CD1c-positive myeloid dendritic cell (primary cell): ENCODE results near the gene MYRIP.
A peak's percentile ranks its signal among the peaks of the same experiment; 100 is the strongest.

Experiments used
- DNase-seq: peaks from one replicate; pipeline ENCODE4 v3.0.0-alpha.2; 2016; ENCODE audit errors: extremely low spot score

MYRIP gene

GRCh38 chr3:40189118-40189517 is 379.7 kb downstream of the MYRIP start:
- no peak for DNase-seq

- no peak for DNase-seq
Measured at GRCh38 chr3:40190056-40190455, 380.6 kb downstream of the MYRIP start.

GRCh38 chr3:40191251-40191650 is 381.8 kb downstream of the MYRIP start:
- no peak for DNase-seq

- peak; percentile 76 for DNase-seq
Measured at GRCh38 chr3:40191850-40192448, 382.5 kb downstream of the MYRIP start.

GRCh38 chr3:40192628-40193027 is 383.2 kb downstream of the MYRIP start:
- no peak for DNase-seq

- DNase-seq, result no peak
Measured at GRCh38 chr3:40196966-40197365, 387.6 kb downstream of the MYRIP start.

GRCh38 chr3:40200692-40201316 is 391.4 kb downstream of the MYRIP start:
- DNase-seq, result no peak

- DNase-seq, result no peak
Measured at GRCh38 chr3:40201770-40202169, 392.4 kb downstream of the MYRIP start.

GRCh38 chr3:40206522-40206921 is 397.1 kb downstream of the MYRIP start:
- DNase-seq, result no peak

- no peak for DNase-seq
Measured at GRCh38 chr3:40207796-40208195, 398.4 kb downstream of the MYRIP start.

- DNase-seq, result no peak
Measured at GRCh38 chr3:40208251-40208650, 398.8 kb downstream of the MYRIP start.

- DNase-seq, result no peak
Measured at GRCh38 chr3:40211579-40211978, 402.2 kb downstream of the MYRIP start.

- no peak for DNase-seq
Measured at GRCh38 chr3:40213556-40213955, 404.1 kb downstream of the MYRIP start.

- no peak for DNase-seq
Measured at GRCh38 chr3:40215015-40215414, 405.6 kb downstream of the MYRIP start.

GRCh38 chr3:40216471-40216870 is 407.1 kb downstream of the MYRIP start:
- DNase-seq, result no peak

- no peak for DNase-seq
Measured at GRCh38 chr3:40223856-40224255, 414.4 kb downstream of the MYRIP start.

GRCh38 chr3:40224796-40225515 is 415.5 kb downstream of the MYRIP start:
- no peak for DNase-seq

- no peak for DNase-seq
Measured at GRCh38 chr3:40226636-40227035, 417.2 kb downstream of the MYRIP start.

GRCh38 chr3:40228792-40229350 is 419.5 kb downstream of the MYRIP start:
- no peak for DNase-seq

- peak; percentile 88 for DNase-seq
Measured at GRCh38 chr3:40229386-40229785, 420.0 kb downstream of the MYRIP start.

- DNase-seq, result peak; percentile 70
Measured at GRCh38 chr3:40229963-40230362, 420.6 kb downstream of the MYRIP start.

- DNase-seq, result no peak
Measured at GRCh38 chr3:40230382-40230781, 421.0 kb downstream of the MYRIP start.

GRCh38 chr3:40232626-40233025 is 423.2 kb downstream of the MYRIP start:
- no peak for DNase-seq
